HG02870 (cell line): Measurements from ENCODE around the gene TTC33.

ENCODE experiments used
- ATAC-seq: cut with Tn5 transposase; IDR thresholded peaks from one replicate; pipeline ENCODE4 v1.9.1; 2021; ENCODE audit warnings: mild to moderate bottlenecking, moderate library complexity; ENCODE audit not compliant: unreplicated experiment

The TTC33 gene

GRCh38 chr5:40615586-40616170, 140.1 kb downstream of the TTC33 start:
- ATAC-seq, result no peak

GRCh38 chr5:40614923-40615585, 140.7 kb downstream of the TTC33 start:
- ATAC-seq, result no peak

DNA sequence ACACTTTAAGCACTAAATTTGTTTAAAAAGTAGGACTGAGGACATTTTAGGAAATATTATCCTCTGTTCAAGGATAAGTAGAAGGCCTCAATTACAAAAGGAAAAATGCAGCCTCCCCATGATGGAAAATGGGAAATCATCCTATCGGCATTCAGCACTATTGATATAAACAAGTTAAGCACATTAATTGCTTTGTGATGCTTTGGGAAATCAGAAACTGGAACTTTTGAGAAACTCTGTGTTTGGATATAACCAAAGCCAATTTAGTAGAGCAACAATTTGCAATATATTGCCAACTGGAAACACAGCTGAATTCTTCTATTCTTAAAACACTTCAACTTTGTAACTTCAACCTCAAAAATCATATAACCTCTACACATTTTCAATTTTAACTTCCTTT, 141.3 kb downstream of the TTC33 start:
- no peak for ATAC-seq

DNA sequence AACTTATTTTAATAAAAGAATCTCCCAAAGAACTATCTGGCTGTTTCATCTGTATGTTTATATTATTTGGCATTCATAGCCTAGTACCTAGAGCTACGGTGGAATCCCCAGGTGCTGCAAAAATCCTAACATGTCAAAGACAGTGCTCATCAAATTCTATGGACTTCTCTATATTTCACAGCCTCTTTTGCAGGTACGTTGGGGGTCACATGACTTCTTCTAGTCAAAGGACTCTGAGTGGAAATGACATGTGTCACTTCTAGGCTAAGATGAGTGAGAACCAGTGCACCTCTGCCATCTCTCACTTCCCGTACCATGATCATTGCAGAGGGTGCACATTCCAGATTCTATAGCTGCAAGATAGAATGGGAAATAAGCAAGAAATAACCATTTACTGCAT, 148.6 kb downstream of the TTC33 start:
- no peak for ATAC-seq

GRCh38 chr5:40606077-40606765, 149.5 kb downstream of the TTC33 start:
- no peak for ATAC-seq

DNA sequence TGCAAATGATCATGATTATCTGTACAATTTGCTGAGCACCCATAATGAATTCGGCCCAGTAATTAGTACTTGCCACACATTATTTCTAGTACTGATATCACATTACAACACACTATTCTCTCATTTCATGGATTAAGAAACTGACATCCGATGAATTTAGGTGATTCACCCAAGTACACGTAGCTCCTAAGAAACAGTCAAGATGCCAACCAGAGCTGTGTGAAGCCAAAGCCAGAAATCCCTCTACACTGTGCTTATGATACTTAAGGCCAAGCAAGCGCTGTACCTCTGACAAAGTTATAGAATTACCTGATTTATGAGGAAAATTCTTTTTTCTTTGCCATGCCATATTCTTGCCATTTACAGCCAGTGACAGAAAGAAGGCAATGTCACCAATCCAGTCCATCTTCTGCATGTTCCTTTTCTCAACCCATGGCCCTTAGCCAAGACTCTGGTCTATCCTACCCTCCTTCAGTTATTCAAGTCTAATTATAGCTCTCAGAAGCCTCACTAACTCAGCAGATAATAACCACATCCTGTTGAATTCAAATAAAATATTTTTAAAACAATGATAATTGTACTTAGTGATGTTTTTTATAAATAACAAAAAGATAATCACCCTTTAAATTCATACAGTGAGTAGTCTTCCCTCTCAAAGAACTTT, 150.3 kb downstream of the TTC33 start:
- ATAC-seq, result no peak

GRCh38 chr5:40603378-40603777, 152.4 kb downstream of the TTC33 start:
- ATAC-seq, result no peak

GRCh38 chr5:40601198-40601868, 154.4 kb downstream of the TTC33 start:
- ATAC-seq, result no peak

- no peak for ATAC-seq
Observed at GRCh38 chr5:40600383-40600782, 155.4 kb downstream of the TTC33 start.

DNA sequence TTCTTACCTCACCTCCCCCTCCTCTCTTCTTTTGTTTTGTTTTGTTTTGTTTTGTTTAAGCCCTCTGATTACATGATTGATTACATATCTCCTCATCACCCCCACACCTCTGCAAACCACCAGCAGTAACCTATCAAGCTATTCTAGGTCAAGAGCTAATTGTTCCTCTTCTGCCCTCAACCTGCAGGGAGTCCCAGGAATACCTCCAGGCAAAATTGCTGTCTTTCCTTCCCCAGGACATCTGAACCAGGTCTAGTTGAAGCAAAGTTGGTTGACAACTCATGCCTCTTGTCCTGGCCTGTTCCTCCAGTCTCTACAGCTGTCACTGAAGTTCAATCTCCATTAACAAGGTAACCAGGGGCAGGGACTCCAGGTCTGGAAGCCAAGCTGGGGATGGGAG, 156.1 kb downstream of the TTC33 start:
- no peak for ATAC-seq

DNA sequence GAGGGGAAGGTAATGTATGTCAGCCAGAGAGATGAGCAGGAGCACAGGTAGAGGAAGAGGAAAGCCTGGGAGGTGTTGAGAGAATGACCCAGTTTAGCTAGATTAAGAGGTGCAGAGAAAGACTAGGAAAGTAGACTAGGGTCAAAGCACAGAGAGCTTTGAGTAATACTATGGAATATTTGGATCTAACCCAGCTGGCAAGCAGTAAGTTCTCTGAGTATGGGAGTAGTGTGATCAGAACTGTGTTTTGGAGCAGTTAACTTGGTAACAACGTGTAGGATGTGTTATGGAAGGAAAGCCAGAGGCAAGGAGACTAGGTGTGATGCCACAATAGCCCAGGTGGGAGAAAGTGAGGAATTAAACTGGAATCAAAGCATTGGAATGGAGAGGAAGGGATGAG, 160.9 kb downstream of the TTC33 start:
- ATAC-seq, result no peak

GRCh38 chr5:40591727-40592396, 163.9 kb downstream of the TTC33 start:
- ATAC-seq, result peak; percentile 94

GRCh38 chr5:40587376-40587775, 168.4 kb downstream of the TTC33 start:
- no peak for ATAC-seq

GRCh38 chr5:40585537-40586267, 170.1 kb downstream of the TTC33 start:
- peak; percentile 58 for ATAC-seq

DNA sequence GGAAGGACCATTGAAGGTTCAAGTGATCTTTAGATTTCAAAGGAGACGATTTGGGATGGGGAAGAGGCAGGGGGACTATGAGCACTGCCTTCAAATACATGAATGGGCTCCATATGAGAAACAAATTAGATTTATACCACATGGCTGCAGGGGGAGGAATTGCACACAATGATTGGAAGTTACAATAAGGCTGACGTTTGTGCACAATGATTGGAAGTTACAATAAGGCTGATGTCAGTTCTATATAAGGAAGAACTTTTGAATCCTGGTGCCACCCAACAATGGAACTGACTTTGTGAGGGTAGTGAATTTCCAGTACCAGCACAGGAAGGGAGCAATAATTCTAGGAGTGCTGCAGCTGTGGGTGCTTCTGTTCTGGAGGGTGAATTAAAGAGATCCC, 171.7 kb downstream of the TTC33 start:
- no peak for ATAC-seq

DNA sequence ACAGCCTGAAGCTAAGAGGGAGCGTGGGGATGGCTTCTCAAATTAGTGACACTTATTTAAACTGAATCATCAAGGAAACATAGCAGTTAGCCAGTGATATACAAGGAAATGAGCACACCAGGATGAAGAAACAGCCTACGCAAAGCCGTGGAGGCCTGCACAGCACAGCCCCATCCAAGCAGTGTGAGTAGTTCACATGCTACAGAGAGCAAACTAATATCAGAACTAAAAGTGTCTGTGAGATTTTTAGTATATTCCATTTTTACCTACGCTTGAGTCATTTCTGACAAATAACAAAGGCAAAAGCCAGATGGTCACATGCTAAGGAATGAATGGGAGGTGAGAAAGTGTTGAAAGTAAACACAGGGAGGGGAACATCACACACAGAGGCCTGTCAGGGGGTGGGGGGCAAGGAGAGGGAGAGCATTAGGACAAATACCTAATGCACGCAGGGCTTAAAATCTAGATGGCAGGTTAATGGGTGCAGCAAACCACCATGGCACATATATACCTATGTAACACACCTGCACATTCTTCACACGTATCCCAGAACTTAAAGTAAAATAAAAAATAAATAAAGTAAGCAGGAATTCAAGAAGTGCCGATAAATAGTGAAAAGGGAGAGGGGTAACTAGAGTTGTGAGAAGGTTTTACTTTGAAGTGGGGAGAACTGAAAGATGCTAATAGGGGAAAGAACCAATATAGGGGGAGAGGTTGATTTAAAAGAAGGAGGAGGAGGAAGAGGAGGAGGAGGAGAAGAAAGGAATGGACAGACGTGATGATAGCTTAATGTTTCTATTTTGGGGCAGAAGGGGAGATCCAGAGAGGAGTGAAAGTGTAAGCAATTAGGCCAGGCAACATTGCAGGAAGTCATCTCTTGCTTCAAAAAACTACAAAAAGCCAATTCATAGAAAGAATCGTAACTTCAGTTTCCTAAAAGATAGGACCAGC, 177.0 kb downstream of the TTC33 start:
- ATAC-seq, result peak; percentile 97

- no peak for ATAC-seq
Observed at GRCh38 chr5:40577718-40578117, 178.0 kb downstream of the TTC33 start.

DNA sequence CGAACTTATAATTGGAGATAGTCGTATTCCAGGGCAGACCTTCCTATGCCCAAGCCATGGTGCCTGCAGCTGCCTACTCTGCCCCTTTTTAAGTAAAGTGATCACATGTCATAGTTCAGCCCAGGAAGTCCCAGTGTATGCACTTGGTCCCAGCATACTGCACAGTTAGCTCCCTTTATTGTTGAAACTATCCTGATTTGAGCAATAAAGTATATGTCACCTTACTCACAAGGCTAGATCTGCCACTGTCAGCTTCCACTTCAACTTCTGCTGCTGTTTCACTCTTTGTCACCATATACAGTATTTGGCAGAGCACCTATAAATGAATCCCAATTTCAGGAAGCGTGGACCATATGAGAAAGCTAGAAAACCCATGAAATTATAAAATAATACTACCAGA, 179.8 kb downstream of the TTC33 start:
- ATAC-seq, result no peak

GRCh38 chr5:40575411-40575810, 180.3 kb downstream of the TTC33 start:
- ATAC-seq, result no peak
